ENCODE measurements around the gene APRT. TPM values are rescaled to one million over a fixed set of nuclear protein-coding genes. Genes with fewer than 3 reads are reported as not detected.

APRT gene, protein sequence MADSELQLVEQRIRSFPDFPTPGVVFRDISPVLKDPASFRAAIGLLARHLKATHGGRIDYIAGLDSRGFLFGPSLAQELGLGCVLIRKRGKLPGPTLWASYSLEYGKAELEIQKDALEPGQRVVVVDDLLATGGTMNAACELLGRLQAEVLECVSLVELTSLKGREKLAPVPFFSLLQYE
- total RNA-seq, result 43.8 and 48.7 TPM in 2 replicates

DNA sequence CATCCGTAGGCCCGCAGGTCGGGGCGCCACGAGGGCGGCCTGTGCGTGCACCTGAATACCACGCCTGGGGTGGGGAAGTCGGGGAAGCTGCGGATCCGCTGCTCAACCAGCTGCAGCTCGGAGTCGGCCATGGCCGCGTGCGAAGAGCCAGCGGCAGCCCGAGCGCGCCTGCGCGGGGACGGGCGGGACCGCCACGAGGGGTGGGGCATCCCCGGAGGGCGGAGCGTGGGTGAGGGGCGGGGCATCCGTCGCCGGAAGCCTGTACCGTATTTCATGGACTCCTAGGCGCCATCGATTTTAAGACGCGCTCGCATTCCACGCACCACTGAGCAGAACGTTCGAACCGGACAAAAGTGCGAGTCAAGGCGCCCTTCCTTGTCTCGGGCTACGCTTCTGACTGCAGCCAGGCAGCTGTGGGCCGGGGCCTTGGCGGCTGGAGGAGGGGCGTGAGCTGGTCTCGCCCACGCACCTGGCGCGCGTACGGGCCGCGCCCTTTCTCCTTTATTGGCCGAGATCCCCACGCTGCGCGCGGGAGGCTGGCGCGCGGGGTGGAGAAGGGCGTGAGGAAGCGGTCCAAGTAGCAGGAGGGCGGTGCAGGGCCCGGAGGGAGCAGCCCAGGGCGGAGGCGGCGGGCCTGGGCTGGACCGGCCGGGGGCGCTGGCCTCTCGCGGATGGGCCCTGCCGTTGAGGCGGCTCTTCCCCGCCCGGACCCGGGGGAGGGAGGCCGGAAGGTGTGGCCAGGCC, at the start of gene APRT:
TSS of gene APRT (minus strand) at position 160 of the 744 bp plus-strand sequence. CDS start at position 131, 29 bp downstream.

DNA sequence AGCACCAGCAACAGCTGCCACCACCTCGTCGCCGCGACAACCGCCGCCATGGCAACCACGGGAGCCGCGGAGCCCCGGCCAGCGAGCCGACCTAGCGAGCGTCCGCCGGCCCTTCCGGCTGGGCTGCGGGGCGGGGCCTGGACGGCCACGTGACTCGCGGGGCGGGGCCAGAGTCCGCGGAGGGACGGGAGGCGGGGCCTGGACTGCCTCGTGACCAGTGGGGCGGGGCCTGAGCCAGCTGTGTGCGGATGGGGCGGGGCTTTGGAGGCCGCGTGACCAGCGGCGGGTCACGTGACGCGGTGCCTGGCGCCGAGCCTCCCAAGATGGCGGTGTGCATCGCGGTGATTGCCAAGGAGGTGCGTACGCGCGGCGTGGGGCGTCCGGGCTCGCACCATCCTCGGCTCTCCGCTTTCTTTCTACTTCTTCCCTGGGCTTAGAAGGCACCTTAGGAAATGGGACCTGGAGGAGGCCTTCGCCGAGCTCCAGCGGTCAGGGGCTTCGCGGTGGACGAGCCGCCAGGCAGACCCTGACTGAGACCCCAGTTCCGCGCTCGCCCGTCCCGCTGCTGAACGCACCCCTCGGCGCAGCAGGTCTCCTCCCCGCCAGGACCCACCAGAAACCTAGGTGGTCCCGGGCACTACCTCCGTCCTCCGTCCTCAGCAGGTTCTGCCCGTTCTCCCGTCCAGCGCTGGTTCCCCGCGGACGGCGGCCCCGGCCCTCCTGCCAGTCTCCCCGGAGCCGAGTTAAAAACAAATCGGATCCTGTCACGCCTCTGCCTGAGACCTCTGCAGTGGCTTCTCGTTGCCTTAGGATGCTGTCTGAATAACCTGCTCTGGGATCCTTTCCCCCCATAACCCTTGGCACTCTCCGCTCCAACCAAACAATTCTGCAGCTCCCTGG, 45.4 kb upstream of the APRT start, which contains the start of the genes GALNS and TRAPPC2L:
TSS of gene GALNS (minus strand) at position 120 of the 900 bp plus-strand sequence. CDS start at position 50, 70 bp downstream.
TSS of gene TRAPPC2L (plus strand) at position 300 of the 900 bp plus-strand sequence. CDS start at position 324, 24 bp downstream.

DNA sequence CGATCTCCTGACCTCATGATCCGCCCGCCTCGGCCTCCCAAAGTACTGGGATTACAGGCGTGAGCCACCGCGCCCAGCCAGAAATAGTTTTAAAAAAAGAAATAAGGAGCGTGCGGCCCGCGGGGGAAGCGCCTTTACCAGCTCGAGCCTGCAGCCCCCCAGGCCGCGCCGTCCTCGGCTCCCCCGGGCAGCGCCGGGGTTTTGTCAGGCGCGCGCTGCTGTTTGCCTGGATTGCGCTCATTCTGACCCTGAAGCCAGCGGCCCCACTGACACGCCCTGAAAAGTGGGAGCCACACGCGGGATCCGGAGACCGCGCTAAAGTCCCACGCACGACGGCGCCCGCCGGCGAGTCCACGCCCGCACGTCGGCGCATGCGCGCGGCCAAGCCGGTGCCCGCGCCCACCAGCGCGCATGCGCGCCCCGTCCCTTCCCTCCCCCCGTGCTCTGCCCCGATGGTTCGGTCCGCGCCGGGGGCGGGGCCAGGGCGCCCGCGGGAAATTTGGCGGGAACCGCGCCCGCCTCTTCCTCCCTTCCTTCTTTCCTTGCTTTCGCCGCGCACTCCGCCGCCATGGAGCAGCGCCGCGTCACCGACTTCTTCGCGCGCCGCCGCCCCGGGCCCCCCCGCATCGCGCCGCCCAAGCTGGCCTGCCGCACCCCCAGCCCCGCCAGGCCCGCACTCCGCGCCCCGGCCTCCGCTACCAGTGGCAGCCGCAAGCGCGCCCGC, 8.3 kb downstream of the APRT start, which contains the start of gene CDT1:
TSS of gene CDT1 (plus strand) at position 526 of the 724 bp plus-strand sequence. CDS start at position 569, 43 bp downstream.

DNA sequence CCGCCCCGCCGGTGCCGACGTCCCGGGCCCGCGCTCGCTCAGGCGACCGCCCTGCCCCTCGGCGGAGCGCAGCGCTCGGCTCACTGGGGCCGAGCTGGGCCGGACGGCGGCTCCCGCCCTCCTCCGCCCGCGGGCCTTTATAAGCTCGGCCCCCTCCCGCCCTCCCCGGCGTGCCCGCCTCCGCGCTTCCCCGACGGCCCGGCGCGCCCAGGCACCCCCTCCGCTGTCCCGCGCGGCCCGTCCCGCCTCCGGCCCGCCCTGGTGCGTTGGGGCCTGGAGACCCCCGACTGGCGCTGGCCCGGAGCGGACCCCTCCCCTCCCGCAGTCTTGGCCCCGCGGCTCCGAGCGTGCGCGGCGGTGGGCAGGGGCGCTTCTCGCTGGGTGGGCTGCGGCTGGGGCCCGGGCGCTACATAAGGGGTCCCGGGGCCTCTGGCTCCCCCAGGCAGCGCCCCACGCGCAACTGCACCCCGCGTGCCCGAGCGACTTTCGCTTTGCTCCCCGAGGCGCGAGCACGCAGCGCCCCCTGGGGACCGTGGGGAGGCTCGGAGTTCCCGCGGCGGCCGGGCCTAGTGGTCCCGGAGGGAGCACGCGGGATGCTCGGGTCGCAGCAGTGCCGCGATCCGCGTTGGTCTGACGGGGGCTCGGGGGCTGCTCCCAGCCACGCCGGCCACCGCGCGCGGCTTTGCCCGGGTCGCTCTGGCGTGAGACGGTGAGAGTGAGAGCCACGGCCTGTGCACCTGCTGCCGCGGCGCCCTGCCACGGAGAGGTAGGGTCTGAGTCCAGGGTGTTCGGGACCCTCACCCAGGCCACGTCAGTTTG, 26.4 kb downstream of the APRT start, which contains the start of gene PIEZO1:
TSS of gene PIEZO1 (minus strand) at position 115 of the 819 bp plus-strand sequence. CDS start 256 bp downstream, outside the sequence.

Other genes with a start within 250 kb of the APRT start
- 11.7 and 12.5 TPM in 2 replicates for gene ZC3H18, start 241.5 kb downstream of the APRT start, total RNA-seq
- not detected in 2 replicates for gene IL17C, start 173.4 kb downstream of the APRT start, total RNA-seq
- gene CYBA, start 160.9 kb downstream of the APRT start, total RNA-seq, result 162 and 191 TPM in 2 replicates
- 23.1 and 25.6 TPM in 2 replicates for gene MVD, start 148.8 kb downstream of the APRT start, total RNA-seq
- gene SNAI3, start 125.4 kb downstream of the APRT start, total RNA-seq, result not detected in 2 replicates
- 9.0 and 10.8 TPM in 2 replicates for gene RNF166, start 105.5 kb downstream of the APRT start, total RNA-seq
- gene CTU2, start 105.4 kb downstream of the APRT start, total RNA-seq, result 10.5 and 12.0 TPM in 2 replicates
- gene PIEZO1, start 26.7 kb downstream of the APRT start, total RNA-seq, result 123 and 147 TPM in 2 replicates
- gene CDT1, start 8.1 kb downstream of the APRT start, total RNA-seq, result 5.4 and 7.6 TPM in 2 replicates
- gene GALNS, start 45.0 kb upstream of the APRT start, total RNA-seq, result 26.5 and 28.6 TPM in 2 replicates
- gene TRAPPC2L, start 45.2 kb upstream of the APRT start, total RNA-seq, result 50.2 TPM in 2 replicates
- gene PABPN1L, start 54.7 kb upstream of the APRT start, total RNA-seq, result not detected in 2 replicates
- not detected in 2 replicates for gene CBFA2T3, start 165.3 kb upstream of the APRT start, total RNA-seq

All from articular chondrocyte of knee joint (primary cell).